Naive thymus-derived CD4-positive, alpha-beta T cell (primary cell): Measurements from ENCODE around the gene LRCOL1. TPM values are rescaled to one million over a fixed set of nuclear protein-coding genes. Genes with fewer than 3 reads are reported as not detected.

Source experiments
- ATAC-seq: fragments of 150-1000 bp; cut with Tn5 transposase; 2 replicates; pipeline ENCODE4 v1.10.0; 2021; ENCODE audit warnings: mild to moderate bottlenecking, moderate library complexity
- CTCF ChIA-PET: fragments of 350-600 bp; sonication (Branson Sonifier 250); formaldehyde crosslinking; loops from one replicate; lab custom pipeline; 2021; ENCODE audit warnings: antibody characterized with exemption; lab: Charles Lee
- POLR2A ChIA-PET: fragments of 350-600 bp; sonication (Branson Sonifier 250); formaldehyde crosslinking; loops from one replicate; lab custom pipeline; 2021; ENCODE audit warnings: antibody characterized with exemption, inconsistent platforms; lab: Charles Lee
- DNase-seq, 9 donors: peaks; one replicate each; pipeline versions ENCODE4 v3.0.0 to v3.0.0-alpha.2; 2020 to 2022; ENCODE audit warnings: mixed read lengths in 1 of 9
- H3K27ac ChIP-seq: one replicate; pipeline ENCODE4 v1.7.0; 2013; ENCODE audit warnings: mild to moderate bottlenecking, low read depth, low read length, moderate library complexity
- H3K27me3 ChIP-seq, 2 donors: one replicate each; pipeline ENCODE4 v1.7.0; 2013; ENCODE audit warnings: low read length in 2 of 2, mild to moderate bottlenecking in 2 of 2, moderate library complexity in 2 of 2; ENCODE audit not compliant: control insufficient read depth in 2 of 2, insufficient read depth in 2 of 2
- H3K36me3 ChIP-seq, 3 experiments: 1 replicate in 2 of 3; 2 replicates in 1 of 3; pipeline ENCODE4 v1.7.0; 2013; ENCODE audit warnings: low read length in 3 of 3, mild to moderate bottlenecking in 3 of 3, moderate library complexity in 1 of 3; ENCODE audit not compliant: insufficient read depth in 3 of 3, control insufficient read depth in 2 of 3
- H3K4me1 ChIP-seq, 2 donors: one replicate each; pipeline ENCODE4 v1.7.0; 2013; ENCODE audit warnings: low read length in 2 of 2, mild to moderate bottlenecking in 2 of 2, moderate library complexity in 1 of 2; ENCODE audit not compliant: control insufficient read depth in 2 of 2, insufficient read depth in 2 of 2
- H3K4me3 ChIP-seq: 2 replicates; pipeline ENCODE4 v1.7.0; 2013; ENCODE audit warnings: mild to moderate bottlenecking, low read length
- H3K9me3 ChIP-seq, 3 experiments: 1 replicate in 2 of 3; 2 replicates in 1 of 3; pipeline ENCODE4 v1.7.0; 2013; ENCODE audit warnings: low read length in 3 of 3; ENCODE audit not compliant: control insufficient read depth in 2 of 3
- H3K27ac Mint-ChIP-seq, 9 donors: one replicate each; pipeline ENCODE4 v1.8.0; 2020 to 2022; ENCODE audit warnings: mixed read lengths in 9 of 9, mild to moderate bottlenecking in 8 of 9, moderate library complexity in 5 of 9, inconsistent platforms in 2 of 9
- H3K27me3 Mint-ChIP-seq, 5 donors: one replicate each; pipeline ENCODE4 v1.8.0; 2021 to 2022; ENCODE audit warnings: mixed read lengths in 5 of 5, mild to moderate bottlenecking in 1 of 5
- H3K36me3 Mint-ChIP-seq, 5 donors: one replicate each; pipeline ENCODE4 v1.8.0; 2020 to 2022; ENCODE audit warnings: mixed read lengths in 5 of 5, mild to moderate bottlenecking in 3 of 5, inconsistent platforms in 1 of 5
- H3K4me1 Mint-ChIP-seq, 7 donors: one replicate each; pipeline ENCODE4 v1.8.0; 2020 to 2022; ENCODE audit warnings: mixed read lengths in 7 of 7, mild to moderate bottlenecking in 3 of 7, inconsistent platforms in 1 of 7
- H3K4me3 Mint-ChIP-seq, 10 donors: one replicate each; pipeline ENCODE4 v1.8.0; 2020 to 2022; ENCODE audit warnings: mild to moderate bottlenecking in 10 of 10, mixed read lengths in 10 of 10, moderate library complexity in 6 of 10, inconsistent platforms in 2 of 10
- H3K9me3 Mint-ChIP-seq, 11 donors: one replicate each; pipeline ENCODE4 v1.8.0; 2020 to 2022; ENCODE audit warnings: mixed read lengths in 11 of 11, mild to moderate bottlenecking in 4 of 11, inconsistent platforms in 1 of 11, moderate library complexity in 1 of 11
- intact Hi-C, 2 donors: fragments of 100-400 bp; cut with micrococcal nuclease; formaldehyde crosslinking; loops; one replicate each; pipeline ENCODE4 v1.15.1; 2023
- polyA plus RNA-seq, 2 donors: library from polyadenylated mRNA; unstranded; fragments of 300-500 nt; fragmentation: Illumina TruSeq; gene quantifications; one replicate each; pipeline ENCODE4 v1.2.3, GENCODE V29; 2021
- total RNA-seq, 6 experiments: library from RNA in 5 of 6; stranded (reverse) in 5 of 6; gene quantifications; 1 replicate in 5 of 6; 2 replicates in 1 of 6; pipeline ENCODE4 v1.2.3 and lab custom pipeline; 2021 to 2026

The LRCOL1 gene
- total and polyA plus RNA-seq, 7 experiments from 2014 or later: not detected

GRCh38 chr12:132631666-132632065 lies 21.3 kb upstream of the LRCOL1 start:
- Mint-ChIP-seq H3K36me3 (peaks cover 15 to 63% (median 41%) of the 10 kb centered on the region in 5 donors), H3K4me3 (no peak overlapping the region), H3K9me3 (peaks cover 0 to 1% (median 0%) of the 10 kb centered on the region in 11 donors)

GRCh38 chr12:132630672-132631071 lies 20.3 kb upstream of the LRCOL1 start:
- H3K27me3 Mint-ChIP-seq: no peaks in the 10 kb centered on the region
- ChIA-PET CTCF (no interaction called here), POLR2A (no interaction called here)
- Histone ChIP-seq H3K36me3 (peaks cover 0 to 63% (median 9%) of the 10 kb centered on the region in 3 experiments), H3K4me1 (no peaks in the 10 kb centered on the region), H3K4me3 (no peak overlapping the region), H3K27ac (no peak overlapping the region), H3K9me3 (no peaks in the 10 kb centered on the region), H3K27me3 (no peaks in the 10 kb centered on the region)
- peaks cover 0 to 1% (median 0%) of the 10 kb centered on the region in 11 donors for H3K9me3 Mint-ChIP-seq
- DNase-seq (no peak), ATAC-seq (no peak)
- H3K4me3 Mint-ChIP-seq: no peak overlapping the region
- peaks cover 14 to 57% (median 41%) of the 10 kb centered on the region in 5 donors for H3K36me3 Mint-ChIP-seq
- H3K27ac Mint-ChIP-seq: no peak overlapping the region
- H3K4me1 Mint-ChIP-seq: peaks cover 0 to 4% (median 0%) of the 10 kb centered on the region in 7 donors
- intact Hi-C loops: no loop called here

More at GRCh38 chr12:132631666-132632065, 21.3 kb upstream of the LRCOL1 start:
- H3K36me3 ChIP-seq: peaks cover 0 to 66% (median 12%) of the 10 kb centered on the region in 3 experiments
- ChIA-PET POLR2A (no interaction called here), CTCF (no interaction called here)
- intact Hi-C loops: no loop called here
- no peak overlapping the region for H3K4me3 ChIP-seq
- ATAC-seq (no peak), DNase-seq (no peak)
- Mint-ChIP-seq H3K27ac (no peak overlapping the region), H3K27me3 (no peaks in the 10 kb centered on the region), H3K4me1 (peaks cover 0 to 4% (median 0%) of the 10 kb centered on the region in 7 donors)
- no peaks in the 10 kb centered on the region for H3K4me1 ChIP-seq
- no peaks in the 10 kb centered on the region for H3K9me3 ChIP-seq
- H3K27me3 ChIP-seq: no peaks in the 10 kb centered on the region
- no peak overlapping the region for H3K27ac ChIP-seq

GRCh38 chr12:132629330-132629729 lies 18.9 kb upstream of the LRCOL1 start:
- intact Hi-C loops: no loop called here
- ChIA-PET CTCF (no interaction called here), POLR2A (no interaction called here)
- Histone ChIP-seq H3K4me1 (no peaks in the 10 kb centered on the region), H3K27ac (no peak overlapping the region), H3K36me3 (peaks cover 0 to 63% (median 6%) of the 10 kb centered on the region in 3 experiments), H3K4me3 (no peak overlapping the region), H3K9me3 (no peaks in the 10 kb centered on the region), H3K27me3 (no peaks in the 10 kb centered on the region)
- Mint-ChIP-seq H3K36me3 (peaks cover 7 to 50% (median 34%) of the 10 kb centered on the region in 5 donors), H3K27me3 (no peaks in the 10 kb centered on the region), H3K4me1 (peaks cover 0 to 4% (median 0%) of the 10 kb centered on the region in 7 donors), H3K4me3 (no peak overlapping the region), H3K27ac (no peak overlapping the region), H3K9me3 (no peaks in the 10 kb centered on the region)
- ATAC-seq: no peak
- no peak for DNase-seq

- Mint-ChIP-seq H3K27ac (peak overlapping the region in 1 of 9 donors; percentile 3), H3K9me3 (no peaks in the 10 kb centered on the region), H3K36me3 (peaks cover 0 to 28% (median 20%) of the 10 kb centered on the region in 5 donors), H3K4me3 (no peak overlapping the region), H3K4me1 (peaks cover 0 to 5% (median 0%) of the 10 kb centered on the region in 7 donors), H3K27me3 (no peaks in the 10 kb centered on the region)
- intact Hi-C loops: no loop called here
- no peak overlapping the region for H3K27ac ChIP-seq
- no peaks in the 10 kb centered on the region for H3K27me3 ChIP-seq
- no peak for DNase-seq
- H3K36me3 ChIP-seq: peaks cover 0 to 37% (median 0%) of the 10 kb centered on the region in 3 experiments
- ATAC-seq: no peak
- H3K4me3 ChIP-seq: no peak overlapping the region
- H3K4me1 ChIP-seq: no peaks in the 10 kb centered on the region
- POLR2A ChIA-PET: no interaction called here
- no peaks in the 10 kb centered on the region for H3K9me3 ChIP-seq
- CTCF ChIA-PET: no interaction called here
Observed at GRCh38 chr12:132625731-132626430, 15.5 kb upstream of the LRCOL1 start.

GRCh38 chr12:132624910-132625630 lies 14.7 kb upstream of the LRCOL1 start:
- H3K36me3 Mint-ChIP-seq: peaks cover 0 to 20% (median 16%) of the 10 kb centered on the region in 5 donors
- H3K27me3 Mint-ChIP-seq: peaks cover 0 to 3% (median 0%) of the 10 kb centered on the region in 5 donors
- no peaks in the 10 kb centered on the region for H3K9me3 ChIP-seq
- peaks cover 0 to 5% (median 0%) of the 10 kb centered on the region in 7 donors for H3K4me1 Mint-ChIP-seq
- no peak overlapping the region for H3K4me3 ChIP-seq
- DNase-seq (no peak), ATAC-seq (no peak)
- peak overlapping the region in 1 of 9 donors; percentile 55 for H3K27ac Mint-ChIP-seq
- H3K36me3 ChIP-seq: peaks cover 0 to 30% (median 0%) of the 10 kb centered on the region in 3 experiments
- H3K4me3 Mint-ChIP-seq: no peak overlapping the region
- POLR2A ChIA-PET: no interaction called here
- H3K27me3 ChIP-seq: no peaks in the 10 kb centered on the region
- H3K27ac ChIP-seq: no peak overlapping the region
- no peaks in the 10 kb centered on the region for H3K9me3 Mint-ChIP-seq
- CTCF ChIA-PET: no interaction called here
- H3K4me1 ChIP-seq: no peaks in the 10 kb centered on the region
- intact Hi-C loops: no loop called here

- intact Hi-C loops: no loop called here
- peaks cover 0 to 12% (median 8%) of the 10 kb centered on the region in 5 donors for H3K36me3 Mint-ChIP-seq
- no peaks in the 10 kb centered on the region for H3K9me3 Mint-ChIP-seq
- H3K27ac ChIP-seq: no peak overlapping the region
- no peak overlapping the region for H3K4me3 Mint-ChIP-seq
- no peaks in the 10 kb centered on the region for H3K4me1 ChIP-seq
- H3K9me3 ChIP-seq: no peaks in the 10 kb centered on the region
- no peak overlapping the region for H3K27ac Mint-ChIP-seq
- DNase-seq (no peak), ATAC-seq (no peak)
- H3K4me1 Mint-ChIP-seq: peaks cover 0 to 5% (median 0%) of the 10 kb centered on the region in 7 donors
- peaks cover 0 to 26% (median 0%) of the 10 kb centered on the region in 3 experiments for H3K36me3 ChIP-seq
- H3K4me3 ChIP-seq: no peak overlapping the region
- no peaks in the 10 kb centered on the region for H3K27me3 ChIP-seq
- POLR2A ChIA-PET: no interaction called here
- CTCF ChIA-PET: no interaction called here
- peaks cover 0 to 3% (median 0%) of the 10 kb centered on the region in 5 donors for H3K27me3 Mint-ChIP-seq
Observed at GRCh38 chr12:132624186-132624855, 13.9 kb upstream of the LRCOL1 start.
